WTC11 (cell line): ENCODE data around the gene POMGNT2. TPM values are rescaled to one million over a fixed set of nuclear protein-coding genes. Genes with fewer than 3 reads are reported as not detected.

ENCODE experiments used
- ATAC-seq: fragments of 200-7000 bp; cut with Tn5 transposase; 2 replicates; pipeline ENCODE4 v1.10.0; 2021; ENCODE audit warnings: mild to moderate bottlenecking, moderate library complexity
- CTCF ChIA-PET: fragments of 300-600 bp; sonication (Branson Sonifier 250); formaldehyde crosslinking; loops from one replicate; lab custom pipeline; 2021; ENCODE audit warnings: antibody characterized with exemption; lab: Charles Lee
- POLR2A ChIA-PET: fragments of 350-600 bp; sonication (Branson Sonifier 250); formaldehyde crosslinking; loops from one replicate; lab custom pipeline; 2021; ENCODE audit warnings: antibody characterized with exemption; lab: Charles Lee
- DNase-seq: peaks from one replicate; pipeline ENCODE4 v3.0.0; 2021; ENCODE audit warnings: low spot score
- H3K27ac Mint-ChIP-seq: 2 replicates; pipeline ENCODE4 v1.8.0; 2021; ENCODE audit warnings: mixed read lengths
- H3K27me3 Mint-ChIP-seq: 2 replicates; pipeline ENCODE4 v1.8.0; 2021; ENCODE audit warnings: low read depth, mild to moderate bottlenecking, moderate library complexity, mixed read lengths
- H3K36me3 Mint-ChIP-seq: 2 replicates; pipeline ENCODE4 v1.8.0; 2021; ENCODE audit warnings: mixed read lengths
- H3K4me1 Mint-ChIP-seq: 2 replicates; pipeline ENCODE4 v1.8.0; 2022; ENCODE audit warnings: mixed read lengths
- H3K4me3 Mint-ChIP-seq: 2 replicates; pipeline ENCODE4 v1.8.0; 2021; ENCODE audit warnings: mild to moderate bottlenecking, moderate library complexity, mixed read lengths
- H3K9me3 Mint-ChIP-seq: 2 replicates; pipeline ENCODE4 v1.8.0; 2021; ENCODE audit warnings: mixed read lengths
- ARID4B ChIP-seq: sonication (generic); formaldehyde crosslinking; IDR thresholded peaks from 2 replicates; pipeline ENCODE4 v1.8.0; 2023; ENCODE audit warnings: missing genetic modification reagents, mild to moderate bottlenecking, borderline replicate concordance
- CTCF ChIP-seq: fragments of 200-600 bp; IDR thresholded peaks from 2 replicates; pipeline ENCODE4 v1.8.0; 2022; ENCODE audit warnings: antibody characterized with exemption
- FOXJ3 ChIP-seq: sonication (generic); formaldehyde crosslinking; IDR thresholded peaks from 2 replicates; pipeline ENCODE4 v1.9.0; 2021; ENCODE audit warnings: missing genetic modification reagents, mild to moderate bottlenecking, borderline replicate concordance
- GABPB1 ChIP-seq: sonication (generic); formaldehyde crosslinking; IDR thresholded peaks from 2 replicates; pipeline ENCODE4 v1.8.1; 2023; ENCODE audit warnings: mild to moderate bottlenecking, missing genetic modification reagents
- GRHL2 ChIP-seq: fragments of 250-450 bp; sonication (Bioruptor Pico); IDR thresholded peaks from 2 replicates; pipeline ENCODE4 v1.8.0; 2022; ENCODE audit warnings: mild to moderate bottlenecking, moderate library complexity; ENCODE audit not compliant: insufficient replicate concordance, severe bottlenecking
- PRDM15 ChIP-seq: sonication (generic); formaldehyde crosslinking; IDR thresholded peaks from 2 replicates; pipeline ENCODE4 v1.8.0; 2022; ENCODE audit warnings: missing genetic modification reagents
- TCF7 ChIP-seq: sonication (generic); formaldehyde crosslinking; IDR thresholded peaks from 2 replicates; pipeline ENCODE4 v1.8.0; 2022; ENCODE audit warnings: mild to moderate bottlenecking, low read depth, missing genetic modification reagents, moderate library complexity
- ZNF317 ChIP-seq: sonication (generic); formaldehyde crosslinking; IDR thresholded peaks from 2 replicates; pipeline ENCODE4 v1.8.1; 2023; ENCODE audit warnings: low read depth, mild to moderate bottlenecking, moderate library complexity, missing genetic modification reagents, borderline replicate concordance
- ZNF423 ChIP-seq: fragments of 250-450 bp; sonication (Bioruptor Pico); IDR thresholded peaks from 2 replicates; pipeline ENCODE4 v2.1.2; 2022; ENCODE audit warnings: mild to moderate bottlenecking, moderate library complexity
- total RNA-seq: library from RNA; stranded (reverse); gene quantifications from 3 replicates; pipeline ENCODE4 v1.2.3, GENCODE V29; 2021

Gene POMGNT2
- total RNA-seq, 1 experiment from 2014 or later, result 12.5 TPM

GRCh38 chr3:43148033-43148432 lies 42.2 kb upstream of the POMGNT2 start:
- ATAC-seq, result no peak
- peaks cover 23% of the 10 kb centered on the region for H3K4me1 Mint-ChIP-seq
- H3K9me3 Mint-ChIP-seq, result peaks cover 9% of the 10 kb centered on the region
- peaks cover 4% of the 10 kb centered on the region for H3K27me3 Mint-ChIP-seq
- H3K4me3 Mint-ChIP-seq, result no peak overlapping the region
- no peaks in the 10 kb centered on the region for H3K36me3 Mint-ChIP-seq
- CTCF ChIA-PET, result interaction anchor here (2.3 kb wide), 1 partner anchor 14 kb away, joined by 6 read pairs; no protein-coding TSS in a partner anchor
- TF ChIP-seq TCF7, result no peak
- no peak for TF ChIP-seq FOXJ3 (CRISPR knock-in tag)
- TF ChIP-seq GABPB1 (CRISPR knock-in tag), result no peak
- no peak for TF ChIP-seq CTCF
- TF ChIP-seq ZNF317 (CRISPR knock-in tag), result no peak
- no peak overlapping the region for H3K27ac Mint-ChIP-seq
- POLR2A ChIA-PET, result no interaction called here
- no peak for DNase-seq

GRCh38 chr3:43146599-43146998 lies 40.7 kb upstream of the POMGNT2 start:
- CTCF ChIA-PET, result interaction anchor here (1.1 kb wide), 1 partner anchor 185 kb away, joined by 3 read pairs; no protein-coding TSS in a partner anchor

More at GRCh38 chr3:43146599-43146998, 40.7 kb upstream of the POMGNT2 start:
- H3K27ac Mint-ChIP-seq, result no peak overlapping the region
- H3K4me1 Mint-ChIP-seq, result peaks cover 28% of the 10 kb centered on the region
- ATAC-seq (no peak), DNase-seq (no peak)
- H3K4me3 Mint-ChIP-seq, result no peak overlapping the region
- POLR2A ChIA-PET, result no interaction called here
- no peaks in the 10 kb centered on the region for H3K36me3 Mint-ChIP-seq
- TF ChIP-seq GRHL2, result no peak
- no peak for TF ChIP-seq ARID4B
- no peak for TF ChIP-seq PRDM15 (CRISPR knock-in tag)
- no peak for TF ChIP-seq ZNF423 (CRISPR knock-in tag)
- peaks cover 9% of the 10 kb centered on the region for H3K9me3 Mint-ChIP-seq
- peaks cover 4% of the 10 kb centered on the region for H3K27me3 Mint-ChIP-seq
